Right forelimb (tissue), 1 donor: ENCODE measurements around the gene MYO18A.
A peak's percentile ranks its signal among the peaks of the same experiment; 100 is the strongest.
"Not testable (repeated sequence)": the region's sequence is repeated elsewhere in the genome, so short reads cannot be mapped to it uniquely, and the experiment has no call there.

Experiments
- DNase-seq: peaks from one replicate; pipeline ENCODE4 v3.0.0-alpha.2; 2018

MYO18A gene

GRCh38 chr17:29180034-29180787 is at the start of gene MYO18A:
Gene MYO18A (minus strand): TSS chr17:29180398. CDS start chr17:29166940, 13,458 bp downstream.
- peak; percentile 90 for DNase-seq

- DNase-seq = no peak
Observed at GRCh38 chr17:29225396-29225795, 45.2 kb upstream of the MYO18A start.

GRCh38 chr17:29221338-29221737 is 41.1 kb upstream of the MYO18A start:
- not testable (repeated sequence) for DNase-seq

- DNase-seq = peak; percentile 81
Observed at GRCh38 chr17:29219378-29220047, 39.3 kb upstream of the MYO18A start.

GRCh38 chr17:29216856-29217255 is 36.7 kb upstream of the MYO18A start:
- no peak for DNase-seq

- no peak for DNase-seq
Observed at GRCh38 chr17:29216181-29216580, 36.0 kb upstream of the MYO18A start.

GRCh38 chr17:29215717-29216116 is 35.5 kb upstream of the MYO18A start:
- DNase-seq = no peak

GRCh38 chr17:29215174-29215573 is 35.0 kb upstream of the MYO18A start:
- no peak for DNase-seq

GRCh38 chr17:29214215-29215146 is 34.3 kb upstream of the MYO18A start:
- DNase-seq = no peak

GRCh38 chr17:29212681-29213121 is 32.5 kb upstream of the MYO18A start:
- DNase-seq = no peak

- DNase-seq = no peak
Observed at GRCh38 chr17:29212094-29212631, 32.0 kb upstream of the MYO18A start.

- DNase-seq = no peak
Observed at GRCh38 chr17:29210879-29211278, 30.7 kb upstream of the MYO18A start.

- no peak for DNase-seq
Observed at GRCh38 chr17:29209073-29209472, 28.9 kb upstream of the MYO18A start.

- no peak for DNase-seq
Observed at GRCh38 chr17:29207975-29208374, 27.8 kb upstream of the MYO18A start.

- no peak for DNase-seq
Observed at GRCh38 chr17:29205047-29205446, 24.8 kb upstream of the MYO18A start.

- not testable (repeated sequence) for DNase-seq
Observed at GRCh38 chr17:29204068-29204804, 24.0 kb upstream of the MYO18A start.

- DNase-seq = no peak
Observed at GRCh38 chr17:29197516-29198272, 17.5 kb upstream of the MYO18A start.

- no peak for DNase-seq
Observed at GRCh38 chr17:29196769-29197515, 16.7 kb upstream of the MYO18A start.

- DNase-seq = no peak
Observed at GRCh38 chr17:29195465-29196081, 15.4 kb upstream of the MYO18A start.

GRCh38 chr17:29194669-29195068 is 14.5 kb upstream of the MYO18A start:
- DNase-seq = no peak
